MG63 (cell line): ENCODE data around the gene KRT81. TPM values are rescaled to one million over a fixed set of nuclear protein-coding genes. Genes with fewer than 3 reads are reported as not detected.
A peak's percentile ranks its signal among the peaks of the same experiment; 100 is the strongest.
"Not testable (repeated sequence)": the region's sequence is repeated elsewhere in the genome, so short reads cannot be mapped to it uniquely, and the experiment has no call there.

Source experiments
- DNase-seq: peaks from one replicate; pipeline ENCODE4 v3.0.0-alpha.2; 2020
- H3K27me3 ChIP-seq: fragments of 250-450 bp; sonication (Bioruptor Pico); 2 replicates; pipeline ENCODE4 v1.5.1; 2020; ENCODE audit warnings: mild to moderate bottlenecking, moderate library complexity
- H3K36me3 ChIP-seq: fragments of 250-450 bp; sonication (Bioruptor Pico); 2 replicates; pipeline ENCODE4 v1.5.1; 2020; ENCODE audit warnings: mild to moderate bottlenecking, moderate library complexity
- H3K4me3 ChIP-seq: fragments of 250-450 bp; sonication (Bioruptor Pico); 2 replicates; pipeline ENCODE4 v1.5.1; 2020; ENCODE audit warnings: mild to moderate bottlenecking, moderate library complexity
- H3K9me3 ChIP-seq: fragments of 250-450 bp; sonication (Bioruptor Pico); 2 replicates; pipeline ENCODE4 v1.5.1; 2020; ENCODE audit warnings: mild to moderate bottlenecking, moderate library complexity
- total RNA-seq: library from RNA; depleted of rRNA; stranded (reverse); fragments of >200 nt; shearing (Covaris generic); gene quantifications from 2 replicates; pipeline ENCODE4 v1.2.3, GENCODE V29; 2014; ENCODE audit warnings: low replicate concordance; rRNA removed

The KRT81 gene
- total RNA-seq, 1 experiment from 2014 or later: 3.8 TPM

- Histone ChIP-seq H3K4me3 (peak overlapping the region; percentile 36), H3K27me3 (no peaks in the 10 kb centered on the region), H3K9me3 (no peaks in the 10 kb centered on the region), H3K36me3 (peaks cover 23% of the 10 kb centered on the region)
- DNase-seq: peak; percentile 98
Measured at GRCh38 chr12:52243856-52244614, 47.3 kb downstream of the KRT81 start.

DNA sequence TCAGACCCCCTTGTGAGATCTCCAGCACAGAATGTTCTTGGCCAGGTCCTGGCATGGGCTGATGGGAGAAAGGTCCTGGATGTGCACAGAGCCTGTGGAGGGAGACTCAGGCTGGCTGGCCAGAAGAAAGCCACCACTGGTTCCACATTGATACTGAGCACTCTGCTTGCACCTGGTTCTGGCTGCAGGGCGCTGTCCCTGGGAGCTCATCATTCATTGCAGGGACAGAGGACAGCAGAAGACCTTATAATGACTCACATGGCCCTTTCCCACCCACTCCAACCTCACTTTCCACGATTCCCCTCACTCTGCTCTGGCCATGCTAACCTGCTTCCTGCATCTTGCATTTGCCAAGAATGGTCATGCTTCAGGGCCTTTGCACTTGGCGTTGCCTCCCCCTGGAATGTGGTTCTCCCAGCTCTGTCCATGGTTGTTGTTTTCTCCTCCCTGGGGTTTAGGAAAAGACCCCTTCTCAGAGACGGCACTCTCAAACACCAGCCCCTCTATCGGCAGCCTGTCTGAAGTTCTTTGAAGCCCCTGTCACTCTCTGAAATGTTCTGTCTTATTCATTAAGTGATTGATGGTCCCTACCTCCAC, 48.0 kb downstream of the KRT81 start:
- Histone ChIP-seq H3K36me3 (peaks cover 22% of the 10 kb centered on the region), H3K4me3 (no peak overlapping the region), H3K27me3 (no peaks in the 10 kb centered on the region), H3K9me3 (no peaks in the 10 kb centered on the region)
- peak; percentile 69 for DNase-seq

DNA sequence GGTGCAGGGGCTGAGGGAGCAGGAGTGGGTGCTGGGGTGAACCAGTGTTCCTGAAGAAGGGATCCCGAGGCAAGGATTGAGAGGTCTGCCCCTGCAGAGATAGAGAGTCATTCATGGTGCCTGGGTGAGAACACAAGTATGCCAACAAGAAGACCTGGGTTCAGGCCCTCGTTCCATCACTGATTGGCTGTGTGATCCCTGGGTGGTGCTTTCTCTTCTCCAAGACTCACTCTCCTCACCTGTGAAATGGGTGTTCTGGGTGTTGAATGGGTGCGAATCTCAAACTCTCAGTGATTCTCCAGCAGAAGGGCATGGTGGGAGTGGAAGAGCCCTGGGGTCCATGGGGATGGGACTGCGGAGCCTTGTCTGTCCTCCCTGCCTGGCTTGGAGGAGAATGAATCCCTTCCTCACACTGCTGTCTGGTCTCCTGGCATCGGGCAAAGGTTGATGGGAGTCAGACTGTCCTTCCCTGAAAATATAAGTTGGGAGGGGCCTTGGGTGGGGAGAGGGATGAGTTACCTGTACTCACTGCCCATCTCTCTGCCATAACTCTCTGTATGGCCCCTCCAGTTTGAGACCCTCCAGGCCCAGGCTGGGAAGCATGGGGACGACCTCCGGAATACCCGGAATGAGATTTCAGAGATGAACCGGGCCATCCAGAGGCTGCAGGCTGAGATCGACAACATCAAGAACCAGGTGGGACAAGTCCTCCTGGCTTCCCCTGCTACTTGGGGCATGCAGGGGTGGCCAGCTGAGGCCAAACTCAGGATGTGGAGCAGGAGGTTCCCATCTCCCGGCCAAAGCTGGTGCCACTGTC, 48.7 kb downstream of the KRT81 start:
- H3K27me3 ChIP-seq: no peaks in the 10 kb centered on the region
- H3K36me3 ChIP-seq: peaks cover 19% of the 10 kb centered on the region
- H3K9me3 ChIP-seq: no peaks in the 10 kb centered on the region
- no peak for DNase-seq
- H3K4me3 ChIP-seq: no peak overlapping the region

DNA sequence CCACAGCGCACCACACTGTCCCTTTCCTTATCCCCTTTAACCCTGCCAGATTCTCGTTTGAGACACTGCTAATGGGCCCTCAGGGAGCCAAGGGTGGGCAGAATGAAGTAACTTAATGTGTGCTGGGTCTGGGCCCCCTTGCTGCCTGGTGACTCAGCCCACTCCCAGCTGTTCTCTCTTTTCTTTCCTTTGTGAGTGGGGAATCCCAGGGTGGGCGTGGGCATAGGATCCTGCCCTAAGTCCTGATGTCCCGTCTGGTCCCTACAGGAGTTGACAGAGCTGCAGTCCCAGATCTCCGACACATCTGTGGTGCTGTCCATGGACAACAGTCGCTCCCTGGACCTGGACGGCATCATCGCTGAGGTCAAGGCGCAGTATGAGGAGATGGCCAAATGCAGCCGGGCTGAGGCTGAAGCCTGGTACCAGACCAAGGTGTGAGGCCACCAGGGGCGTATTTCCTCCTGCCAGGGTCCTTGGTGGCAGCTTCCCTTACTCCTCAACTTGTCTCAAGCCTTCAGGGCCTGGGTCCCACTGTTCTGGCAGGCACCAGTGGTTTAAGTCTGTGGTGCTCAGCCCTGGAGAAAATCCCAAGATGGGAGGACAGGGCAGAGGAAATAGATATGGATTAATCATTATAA, 50.0 kb downstream of the KRT81 start:
- Histone ChIP-seq H3K36me3 (peaks cover 8% of the 10 kb centered on the region), H3K9me3 (no peaks in the 10 kb centered on the region), H3K27me3 (no peaks in the 10 kb centered on the region), H3K4me3 (no peak overlapping the region)
- DNase-seq: no peak

- not testable (repeated sequence) for H3K36me3 ChIP-seq, DNase-seq, H3K9me3 ChIP-seq, H3K4me3 ChIP-seq, H3K27me3 ChIP-seq
Measured at GRCh38 chr12:52240247-52240646, 51.1 kb downstream of the KRT81 start.

- H3K9me3 ChIP-seq: no peaks in the 10 kb centered on the region
- no peaks in the 10 kb centered on the region for H3K27me3 ChIP-seq
- H3K4me3 ChIP-seq: no peak overlapping the region
- no peak for DNase-seq
- H3K36me3 ChIP-seq: no peaks in the 10 kb centered on the region
Measured at GRCh38 chr12:52239767-52240166, 51.6 kb downstream of the KRT81 start.

GRCh38 chr12:52238916-52239646, 52.3 kb downstream of the KRT81 start:
- Histone ChIP-seq H3K27me3 (no peaks in the 10 kb centered on the region), H3K4me3 (no peak overlapping the region), H3K36me3 (no peaks in the 10 kb centered on the region), H3K9me3 (no peaks in the 10 kb centered on the region)
- DNase-seq: no peak

DNA sequence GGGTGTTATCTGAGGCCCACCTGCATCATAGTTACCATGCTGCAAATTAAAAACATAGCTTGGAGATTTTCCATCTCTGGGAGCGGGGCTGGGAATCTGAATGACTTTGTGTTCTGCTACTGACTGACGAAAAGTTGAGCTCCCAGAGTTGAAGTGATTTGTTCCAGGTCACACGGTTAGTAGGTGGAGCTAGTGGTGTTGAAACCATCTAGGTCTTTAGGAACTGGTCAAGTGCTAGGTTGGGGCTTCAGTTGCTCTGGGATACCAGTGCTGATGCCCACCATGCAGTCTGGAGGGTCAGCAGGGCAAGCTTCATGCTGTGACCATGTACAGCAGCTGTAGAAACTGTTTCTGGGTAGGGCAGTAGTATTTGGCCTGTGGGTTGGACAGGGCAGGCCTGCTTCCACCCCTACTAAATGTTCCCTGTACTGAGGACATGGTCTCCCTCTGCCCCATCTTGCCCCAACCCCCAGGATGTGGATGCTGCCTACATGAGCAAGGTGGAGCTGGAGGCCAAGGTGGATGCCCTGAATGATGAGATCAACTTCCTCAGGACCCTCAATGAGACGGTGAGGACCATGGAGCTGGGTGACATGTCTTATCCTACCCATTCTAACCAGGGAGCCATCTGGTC, 53.0 kb downstream of the KRT81 start:
- H3K4me3 ChIP-seq: no peak overlapping the region
- no peak for DNase-seq
- no peaks in the 10 kb centered on the region for H3K36me3 ChIP-seq
- no peaks in the 10 kb centered on the region for H3K27me3 ChIP-seq
- no peaks in the 10 kb centered on the region for H3K9me3 ChIP-seq

- H3K4me3 ChIP-seq: no peak overlapping the region
- DNase-seq: no peak
- no peaks in the 10 kb centered on the region for H3K27me3 ChIP-seq
- H3K36me3 ChIP-seq: no peaks in the 10 kb centered on the region
- H3K9me3 ChIP-seq: no peaks in the 10 kb centered on the region
Measured at GRCh38 chr12:52236386-52237050, 54.8 kb downstream of the KRT81 start.

Other genes with a start within 250 kb of the KRT81 start
- gene NR4A1, start 240.1 kb downstream of the KRT81 start, total RNA-seq: 4.4 TPM in 1 of 2 replicates, not detected in the other
- 45.4 and 110 TPM in 2 replicates for gene ATG101, start 221.6 kb downstream of the KRT81 start, total RNA-seq
- gene SMIM41, start 211.8 kb downstream of the KRT81 start, total RNA-seq: not detected in 2 replicates
- 12.0 and 18.2 TPM in 2 replicates for gene KRT80, start 99.5 kb downstream of the KRT81 start, total RNA-seq
- 163 and 302 TPM in 2 replicates for gene KRT7, start 58.3 kb downstream of the KRT81 start, total RNA-seq
- gene KRT86, start 16.9 kb downstream of the KRT81 start, total RNA-seq: 13.3 and 13.6 TPM in 2 replicates
- gene KRT83, start 29.9 kb upstream of the KRT81 start, total RNA-seq: not detected in 2 replicates
- not detected in 2 replicates for gene KRT85, start 75.9 kb upstream of the KRT81 start, total RNA-seq
- gene KRT84, start 94.1 kb upstream of the KRT81 start, total RNA-seq: not detected in 2 replicates
- gene KRT82, start 114.8 kb upstream of the KRT81 start, total RNA-seq: not detected in 2 replicates
- gene KRT75, start 142.8 kb upstream of the KRT81 start, total RNA-seq: not detected in 2 replicates
- not detected in 2 replicates for gene KRT6B, start 160.6 kb upstream of the KRT81 start, total RNA-seq
- not detected in 2 replicates for gene KRT6C, start 182.3 kb upstream of the KRT81 start, total RNA-seq
- not detected in 2 replicates for gene KRT6A, start 201.7 kb upstream of the KRT81 start, total RNA-seq
- gene KRT5, start 228.9 kb upstream of the KRT81 start, total RNA-seq: 0.23 TPM in 1 of 2 replicates, not detected in the other